Measurements from ENCODE around the gene CACNA1D.

DNA sequence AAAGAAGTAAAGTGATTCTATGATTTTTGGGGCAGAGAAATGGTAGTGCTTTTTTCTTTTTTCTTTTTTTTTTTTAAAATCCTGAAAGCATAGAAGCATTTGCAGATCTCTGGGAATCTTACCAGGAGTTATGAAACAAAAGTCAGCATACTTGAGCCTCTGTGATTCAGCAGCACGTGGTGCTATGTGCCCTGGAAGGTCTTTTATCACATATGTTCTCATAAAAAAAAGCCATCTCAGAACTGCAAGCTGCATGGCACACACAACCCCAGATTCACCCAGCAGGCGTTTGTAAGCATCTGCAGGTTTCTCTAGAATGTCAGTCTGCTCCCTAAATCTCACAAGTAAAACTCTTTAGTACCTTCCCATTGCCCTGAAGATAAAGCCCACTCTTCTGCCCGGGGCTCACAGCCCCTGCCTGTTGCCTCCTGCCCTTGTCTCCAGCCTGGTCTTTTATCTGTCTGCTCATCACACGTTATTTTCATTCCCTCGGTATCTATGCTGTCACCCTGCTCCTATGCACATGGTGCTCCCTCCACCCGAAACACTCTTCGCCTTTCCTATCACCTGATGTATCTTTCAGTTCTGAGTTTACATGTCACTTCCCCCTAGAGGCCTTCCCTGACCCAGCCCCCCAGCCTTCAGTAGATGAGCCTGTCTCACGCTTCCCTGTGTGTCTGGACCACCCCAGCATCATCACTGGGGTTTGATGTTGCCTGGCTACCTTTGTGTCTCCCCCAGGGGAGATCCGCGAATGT lies 279.4 kb downstream of the CACNA1D start:
- TF ChIP-seq POLR2A (IDR thresholded peaks at IDR 0.05) = no peak
- TF ChIP-seq, protein P1, sequence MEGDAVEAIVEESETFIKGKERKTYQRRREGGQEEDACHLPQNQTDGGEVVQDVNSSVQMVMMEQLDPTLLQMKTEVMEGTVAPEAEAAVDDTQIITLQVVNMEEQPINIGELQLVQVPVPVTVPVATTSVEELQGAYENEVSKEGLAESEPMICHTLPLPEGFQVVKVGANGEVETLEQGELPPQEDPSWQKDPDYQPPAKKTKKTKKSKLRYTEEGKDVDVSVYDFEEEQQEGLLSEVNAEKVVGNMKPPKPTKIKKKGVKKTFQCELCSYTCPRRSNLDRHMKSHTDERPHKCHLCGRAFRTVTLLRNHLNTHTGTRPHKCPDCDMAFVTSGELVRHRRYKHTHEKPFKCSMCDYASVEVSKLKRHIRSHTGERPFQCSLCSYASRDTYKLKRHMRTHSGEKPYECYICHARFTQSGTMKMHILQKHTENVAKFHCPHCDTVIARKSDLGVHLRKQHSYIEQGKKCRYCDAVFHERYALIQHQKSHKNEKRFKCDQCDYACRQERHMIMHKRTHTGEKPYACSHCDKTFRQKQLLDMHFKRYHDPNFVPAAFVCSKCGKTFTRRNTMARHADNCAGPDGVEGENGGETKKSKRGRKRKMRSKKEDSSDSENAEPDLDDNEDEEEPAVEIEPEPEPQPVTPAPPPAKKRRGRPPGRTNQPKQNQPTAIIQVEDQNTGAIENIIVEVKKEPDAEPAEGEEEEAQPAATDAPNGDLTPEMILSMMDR (IDR thresholded peaks at IDR 0.05) = no peak

Measured in body of pancreas (tissue), 4 donors.